Islet precursor cell (in vitro differentiated cells): ENCODE data around the gene PHF19.

Experiments
- DNase-seq: peaks from one replicate; pipeline ENCODE4 v3.0.0-alpha.2; 2018

Gene PHF19

DNA sequence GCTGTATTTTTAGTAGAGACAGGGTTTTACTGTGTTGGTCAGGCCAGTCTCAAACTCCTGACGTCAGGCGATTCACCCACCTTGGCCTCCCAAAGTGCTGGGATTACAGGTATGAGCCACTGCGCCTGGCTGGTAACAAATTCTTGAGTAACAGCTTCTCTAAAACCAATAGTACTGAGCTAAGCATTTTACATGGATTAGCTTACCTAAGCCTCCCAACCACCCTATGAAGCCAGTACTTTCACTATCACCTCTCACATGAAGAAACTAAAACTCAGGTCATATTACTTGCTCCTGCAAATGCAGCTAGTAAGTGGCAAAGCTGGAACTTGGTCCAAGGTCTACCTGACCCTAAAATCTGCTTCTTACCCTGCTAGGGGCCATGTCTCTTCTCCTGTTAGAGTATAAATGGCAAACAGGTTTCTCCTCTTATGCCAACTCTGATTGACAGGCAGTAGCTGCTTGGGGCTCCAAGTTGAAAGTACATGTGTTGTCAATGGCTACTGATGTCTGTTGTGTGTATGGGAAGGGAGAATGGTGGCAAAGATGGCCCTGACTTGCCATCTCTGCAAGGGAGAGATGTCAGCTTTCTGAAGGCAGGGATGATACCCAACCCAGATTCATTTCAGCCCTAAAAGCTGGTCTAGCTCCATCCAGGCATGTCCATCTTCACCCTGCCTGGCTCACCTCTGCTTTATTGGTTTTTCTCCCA lies 4.0 kb downstream of the PHF19 start:
- DNase-seq: no peak

DNA sequence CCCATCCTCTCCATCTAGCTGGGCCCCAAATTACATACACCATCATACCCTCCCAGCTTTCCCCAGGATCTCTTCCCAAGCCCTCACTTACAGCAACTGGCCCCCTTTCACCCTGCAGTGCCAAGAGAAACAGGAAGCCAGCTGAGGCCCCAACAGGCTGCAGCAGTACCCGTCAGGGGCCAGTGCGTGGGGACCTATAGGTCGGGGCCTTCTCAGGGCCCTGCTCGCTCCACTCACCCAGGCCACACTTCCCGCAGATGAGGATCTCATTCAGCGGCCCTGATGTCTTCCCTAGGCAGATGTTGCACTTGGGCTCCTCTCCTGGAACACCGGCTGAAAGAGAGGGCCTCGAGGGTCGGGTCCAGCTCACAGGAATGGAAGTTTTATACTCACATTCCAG lies 6.8 kb downstream of the PHF19 start:
- DNase-seq: no peak

DNA sequence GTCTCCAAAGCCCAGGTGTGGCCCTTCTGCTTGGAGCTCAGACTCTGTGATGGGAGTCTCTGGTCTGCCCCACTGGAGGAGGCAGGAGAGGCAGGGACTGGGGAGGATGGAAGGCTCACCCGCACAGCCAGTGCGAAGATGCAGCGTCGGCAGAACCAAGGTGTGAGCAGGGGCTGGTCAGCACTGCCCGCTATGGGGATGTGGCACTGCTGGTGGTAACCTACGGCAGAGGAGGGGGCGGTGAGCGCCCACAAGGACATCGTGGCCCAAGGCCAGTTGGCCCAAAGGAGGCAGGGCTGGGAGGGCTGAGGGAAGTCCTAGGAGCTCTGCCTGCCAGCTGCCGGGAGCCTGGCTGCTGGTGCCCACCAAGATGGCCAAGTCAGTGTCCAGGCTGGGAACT lies 7.3 kb downstream of the PHF19 start:
- no peak for DNase-seq

DNA sequence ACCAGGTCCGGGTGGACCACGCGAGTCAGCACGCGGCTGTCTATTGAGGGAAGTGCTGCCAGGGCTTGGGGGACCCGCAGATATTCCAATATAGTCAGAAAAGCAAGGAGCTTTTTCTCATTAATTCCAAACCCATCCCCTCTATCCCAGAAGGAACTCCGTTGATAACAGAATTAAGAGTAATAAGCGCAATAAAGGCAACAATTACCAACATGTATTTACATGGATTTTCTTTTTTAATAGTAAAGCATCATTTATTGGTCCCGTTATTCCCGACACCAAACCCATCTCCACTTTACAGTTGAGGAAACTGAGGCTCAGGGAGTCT lies 7.7 kb downstream of the PHF19 start:
- DNase-seq: no peak

DNA sequence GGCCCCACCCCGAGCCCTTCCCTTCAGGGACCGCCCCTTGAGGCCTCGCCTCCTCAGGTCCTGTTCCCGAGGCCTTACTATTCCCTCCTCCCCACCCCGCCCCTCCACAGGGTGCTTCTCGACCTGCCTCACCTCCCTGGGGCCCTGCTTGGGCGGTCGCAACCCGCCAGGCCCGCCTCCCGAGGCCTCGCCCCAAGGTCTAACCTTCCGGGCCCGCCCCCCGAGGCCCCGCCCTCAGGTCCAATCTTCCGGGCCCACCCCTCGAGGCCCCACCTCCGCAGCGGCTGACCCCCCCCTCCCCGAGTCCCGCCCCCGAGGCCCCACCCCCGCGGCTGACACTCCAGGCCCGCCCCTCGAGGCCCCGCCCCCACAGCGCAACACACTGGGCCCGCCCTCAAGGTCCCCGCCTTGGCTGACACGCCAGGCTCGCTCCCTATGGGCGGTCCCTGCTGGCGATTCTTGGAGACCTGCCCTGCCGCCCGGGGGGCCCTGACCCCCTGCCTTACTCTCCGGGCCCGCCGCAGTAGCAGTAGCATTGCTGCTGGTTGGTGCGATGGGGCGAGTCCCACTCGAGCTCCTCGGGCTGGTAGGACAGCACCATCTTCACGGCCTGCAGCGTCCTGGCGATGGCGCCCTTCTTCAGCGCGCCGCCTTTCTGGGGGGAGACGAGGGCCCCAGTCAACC lies 8.2 kb downstream of the PHF19 start:
- DNase-seq: peak; percentile 99

DNA sequence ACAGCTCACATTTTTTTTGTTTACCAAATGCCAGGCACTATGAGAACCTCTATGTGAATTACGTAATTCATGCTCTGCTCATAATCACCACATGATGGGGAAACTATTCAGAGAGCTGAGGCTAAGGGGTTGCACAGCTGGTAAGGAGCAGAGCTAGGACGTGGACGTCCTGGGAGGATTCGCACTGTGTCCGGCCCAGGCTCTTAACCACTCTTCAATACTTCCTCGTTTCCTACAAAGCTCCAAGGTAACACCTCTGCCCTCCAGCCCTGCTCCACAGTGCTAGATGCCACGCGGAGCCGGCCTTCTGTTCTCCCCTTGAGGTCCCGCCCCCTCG lies 8.7 kb downstream of the PHF19 start:
- no peak for DNase-seq

DNA sequence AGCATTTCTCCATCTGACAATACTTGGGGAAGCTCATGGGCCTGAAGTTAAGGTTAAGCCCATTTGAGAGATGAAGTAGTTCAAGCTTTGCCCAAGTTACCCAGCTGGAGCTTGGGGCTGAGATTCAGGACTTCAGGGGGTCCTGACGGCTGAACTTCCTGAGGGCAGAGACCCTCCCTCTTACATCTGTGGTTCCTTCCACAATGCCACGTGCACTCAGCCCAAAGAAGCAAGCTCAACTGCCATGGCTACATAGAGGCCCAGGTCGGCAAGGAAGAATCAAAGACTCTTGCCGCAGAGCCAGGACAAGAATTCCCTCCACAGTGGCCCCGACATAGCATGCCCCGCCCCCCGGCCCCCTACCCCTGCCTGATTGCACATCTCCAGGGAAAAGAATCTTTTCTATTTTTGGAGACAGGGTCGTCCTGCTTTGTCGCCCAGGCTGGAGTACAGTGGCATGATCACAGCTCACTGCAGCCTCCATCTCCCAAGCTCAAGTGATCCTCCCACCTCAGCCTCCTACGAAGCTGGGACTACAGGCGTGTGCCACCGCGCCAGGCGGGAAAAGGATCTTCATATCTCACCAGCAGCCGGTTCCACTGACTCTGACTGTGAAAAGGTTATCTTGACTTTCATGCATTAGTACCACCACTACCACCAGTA lies 9.2 kb downstream of the PHF19 start:
- DNase-seq: no peak

DNA sequence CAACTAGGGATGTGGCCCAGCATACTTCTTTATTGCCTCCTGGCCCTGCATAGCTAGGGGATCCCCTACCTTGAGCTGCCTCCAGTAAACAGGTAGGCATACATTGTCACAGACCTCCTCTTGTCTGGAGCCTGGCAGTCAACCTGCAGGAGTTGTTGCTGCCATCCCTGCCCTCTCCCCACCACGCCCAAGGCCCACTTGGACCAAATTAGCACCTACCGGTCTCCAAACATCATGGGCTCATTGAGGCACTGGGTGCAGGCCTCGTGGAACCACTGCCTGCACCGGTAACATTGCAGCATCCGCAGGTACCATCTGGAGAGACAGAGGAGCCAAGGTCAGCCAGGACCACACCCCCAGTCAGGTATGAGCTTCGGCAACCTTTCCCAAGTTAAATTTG lies 10.3 kb downstream of the PHF19 start:
- no peak for DNase-seq

DNA sequence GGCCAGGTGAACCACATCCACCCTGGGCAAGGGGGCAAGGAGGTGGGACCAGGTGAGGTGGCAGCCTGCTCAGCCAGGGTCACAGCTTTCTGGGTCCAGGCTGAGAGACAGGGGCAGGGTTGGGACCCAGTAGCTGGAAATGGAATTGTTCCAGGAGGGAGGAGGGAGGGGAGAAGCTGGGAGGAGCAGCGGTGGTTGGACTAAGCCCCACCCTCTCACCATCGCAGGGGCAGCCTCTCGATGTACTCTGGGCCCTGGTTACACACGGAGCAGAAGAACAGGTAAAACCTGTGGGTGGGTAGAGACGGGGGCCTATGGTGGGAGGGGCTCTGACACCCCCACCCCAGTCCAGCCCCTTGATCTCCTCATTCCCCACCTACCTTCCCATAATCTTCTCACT lies 11.2 kb downstream of the PHF19 start:
- DNase-seq: no peak

DNA sequence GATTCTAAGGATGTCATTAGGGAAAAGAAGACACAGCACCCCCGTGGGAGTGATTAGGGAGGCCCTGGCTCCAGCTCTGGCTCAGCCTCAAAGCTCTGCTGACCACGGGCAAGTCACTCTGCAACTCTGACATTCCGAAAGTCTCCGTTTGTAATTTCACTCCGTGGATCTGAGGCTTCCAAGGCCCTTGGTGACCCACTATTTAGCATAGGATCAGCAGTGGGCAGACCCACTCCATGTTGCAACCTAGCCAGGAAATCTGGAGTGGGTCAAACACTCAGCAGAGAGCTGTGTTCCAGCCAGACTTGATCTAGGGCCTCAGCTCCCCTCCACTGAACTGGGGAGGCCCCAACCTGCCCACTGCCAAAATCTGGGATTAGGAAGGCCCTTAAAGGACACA lies 11.8 kb downstream of the PHF19 start:
- no peak for DNase-seq

DNA sequence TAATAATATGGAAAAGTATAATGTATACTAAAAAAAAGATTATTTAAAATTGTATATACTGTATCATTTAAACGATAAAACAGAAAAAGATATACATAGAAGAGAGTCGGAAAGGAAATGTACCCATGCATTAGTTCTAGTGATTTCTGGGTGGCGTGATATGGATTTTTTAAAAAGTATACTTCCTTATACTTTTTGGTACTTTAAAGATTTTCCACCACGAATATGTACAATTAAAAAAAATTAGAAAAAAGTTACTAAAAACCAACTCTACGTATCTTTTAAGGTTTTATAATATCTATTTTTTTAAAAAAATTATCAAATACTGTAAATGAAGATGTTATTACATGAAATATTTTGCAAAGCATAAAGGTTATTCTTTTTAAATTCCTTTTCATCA lies 12.3 kb downstream of the PHF19 start:
- no peak for DNase-seq

DNA sequence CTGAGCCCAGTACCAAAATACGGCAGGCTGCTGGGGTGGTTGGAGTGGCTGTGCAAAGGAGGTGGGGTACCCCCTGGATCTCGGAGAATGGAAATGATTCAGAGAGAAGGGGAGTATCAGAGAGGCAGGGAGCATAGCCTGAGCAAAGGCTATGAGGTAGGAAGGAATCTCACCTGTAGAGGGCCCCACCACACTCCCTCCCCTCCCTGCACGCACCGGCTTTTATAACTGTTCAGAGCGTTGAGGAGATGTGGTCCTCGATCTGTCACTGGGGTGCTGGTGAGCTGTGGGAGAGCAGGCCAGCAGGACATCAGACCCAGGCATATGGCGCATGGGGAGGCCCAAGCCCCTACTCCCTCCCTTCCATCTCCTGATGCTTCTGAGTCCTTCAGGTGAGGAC lies 13.2 kb downstream of the PHF19 start:
- DNase-seq: no peak

DNA sequence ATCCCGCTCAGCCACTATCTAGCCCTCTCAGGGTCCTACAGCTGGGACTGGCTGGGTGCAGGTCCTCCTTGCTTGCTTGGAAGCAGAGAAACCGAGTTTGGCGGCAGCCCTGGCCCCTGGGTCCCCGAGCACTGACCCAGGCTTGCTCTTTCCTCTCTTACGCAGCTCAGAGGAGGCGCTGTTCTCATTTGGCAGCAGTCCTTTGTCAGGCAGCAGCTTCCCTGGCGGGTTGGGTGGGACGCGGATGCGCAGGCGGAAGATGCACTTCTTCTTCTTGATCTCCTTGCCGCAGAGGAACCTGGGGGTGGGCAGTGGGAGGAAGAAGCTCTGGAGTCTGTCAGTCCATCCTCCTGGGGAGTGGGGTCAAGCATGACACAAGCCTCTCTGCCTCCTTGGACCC lies 14.5 kb downstream of the PHF19 start:
- DNase-seq: peak; percentile 45

DNA sequence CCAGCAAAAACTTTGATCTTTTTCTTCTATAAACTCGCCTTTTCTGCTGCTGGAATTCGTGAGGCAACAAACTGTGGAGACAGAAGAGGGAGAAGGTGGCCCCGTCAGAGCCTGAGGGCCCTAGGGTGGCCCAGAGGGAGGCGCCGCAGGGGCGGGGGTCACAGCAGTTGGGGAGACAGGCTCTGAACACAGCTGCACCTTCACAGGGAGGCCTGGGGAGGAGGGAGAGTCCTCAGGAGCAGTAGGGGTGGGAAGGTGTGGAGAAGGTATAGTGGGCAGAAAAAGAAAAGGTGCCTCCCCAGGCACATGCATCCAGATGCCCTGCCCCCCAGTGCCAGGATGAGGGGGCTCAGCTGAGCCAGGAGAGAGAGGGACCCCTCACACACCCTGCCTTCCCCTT lies 15.1 kb downstream of the PHF19 start:
- DNase-seq: no peak

DNA sequence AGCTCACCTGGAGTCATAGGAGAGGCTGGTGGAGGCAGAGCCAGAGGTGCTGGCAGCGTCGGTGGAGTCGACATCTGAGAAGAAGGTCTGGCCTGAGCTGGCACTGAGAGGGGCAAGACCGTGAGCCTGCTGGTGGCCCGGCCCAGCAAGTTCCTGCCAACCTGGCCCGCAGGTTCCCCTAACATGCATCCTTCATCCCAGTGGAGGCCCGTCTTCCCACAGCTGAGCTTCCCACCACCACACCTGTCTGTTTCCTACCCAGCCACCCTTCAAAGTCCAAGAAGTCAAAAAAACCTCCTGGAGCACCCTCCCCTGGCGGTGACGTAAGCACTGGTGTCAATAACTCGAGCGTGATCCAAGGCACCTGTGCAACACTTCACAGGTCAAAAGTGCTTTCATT lies 16.9 kb downstream of the PHF19 start:
- DNase-seq: peak; percentile 34

DNA sequence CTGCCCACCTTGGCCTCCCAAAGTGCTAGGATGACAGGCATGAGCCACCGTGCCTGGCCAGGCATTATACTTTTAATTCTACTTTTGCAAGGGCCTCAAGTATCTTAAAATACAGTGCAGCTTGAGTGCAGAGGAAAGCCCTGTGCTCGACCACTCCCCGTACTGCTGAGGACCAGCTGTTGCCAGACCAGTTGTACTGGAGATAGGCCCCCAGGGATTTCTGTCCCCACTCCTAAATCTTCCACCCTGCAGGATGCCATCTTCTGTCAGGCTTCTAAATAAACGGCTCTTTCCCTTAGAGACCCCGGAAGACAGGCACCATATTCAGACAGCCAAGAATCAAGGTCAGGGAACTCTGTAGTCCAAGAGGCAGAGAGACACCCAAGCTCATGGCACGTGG lies 17.6 kb downstream of the PHF19 start:
- DNase-seq: peak; percentile 35

DNA sequence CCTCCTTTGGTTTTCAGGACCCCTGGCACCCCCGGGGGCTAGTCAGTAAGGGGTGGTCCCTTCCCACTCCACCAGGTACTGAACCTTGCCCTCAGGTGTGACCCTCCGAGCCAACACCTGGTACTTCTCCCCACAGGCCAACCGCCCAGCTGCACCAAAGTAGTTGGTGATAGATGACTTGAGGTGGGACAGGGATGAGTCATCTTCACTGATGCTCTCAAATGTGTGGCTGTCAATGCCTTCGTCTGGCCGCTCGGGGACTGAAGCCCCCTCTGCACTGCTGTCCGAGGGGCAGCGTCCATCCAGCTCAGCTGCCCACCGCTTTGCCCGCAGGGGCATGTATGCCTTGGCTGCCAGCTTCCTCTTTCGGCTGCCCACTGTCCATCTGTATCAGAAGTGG lies 19.1 kb downstream of the PHF19 start:
- no peak for DNase-seq

DNA sequence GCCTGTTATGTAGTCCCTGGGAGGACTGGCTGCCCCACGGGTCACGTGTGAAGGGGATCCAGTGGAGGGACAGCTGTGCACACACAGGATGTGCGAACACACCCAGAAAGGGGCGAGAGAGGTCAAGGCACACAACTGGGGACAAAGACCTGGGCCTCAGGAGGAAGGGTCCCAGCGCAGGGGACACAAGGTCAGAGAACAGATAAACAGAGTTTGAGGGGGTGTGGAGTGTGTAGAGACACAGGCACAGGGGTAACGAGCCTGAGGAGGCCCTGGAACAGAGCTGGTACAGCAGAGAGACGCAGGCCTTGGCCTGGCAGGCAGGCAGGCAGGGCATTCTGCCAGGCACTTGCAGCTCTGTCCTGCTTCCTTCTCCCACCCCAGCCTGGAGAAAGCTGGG lies 19.5 kb downstream of the PHF19 start:
- DNase-seq: no peak

DNA sequence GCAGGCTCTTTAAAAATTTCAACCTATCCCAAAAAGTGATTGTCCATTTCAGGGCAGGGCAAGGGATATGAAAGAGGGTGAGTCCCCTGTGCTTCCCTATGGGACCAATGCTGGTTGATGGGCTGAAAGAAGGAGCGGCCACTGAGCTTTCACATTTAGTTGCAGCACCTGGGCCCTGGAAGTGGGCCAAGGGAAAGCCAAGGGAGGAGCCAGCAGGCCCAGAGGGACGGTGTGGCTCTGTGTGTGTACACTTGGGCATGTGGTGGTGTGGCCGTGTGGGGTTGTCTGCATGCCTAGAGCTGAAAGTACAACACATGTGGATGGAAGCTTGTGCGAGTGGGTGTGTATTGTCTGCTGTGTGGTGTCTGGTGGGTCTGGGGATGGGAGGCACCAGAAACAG lies 20.3 kb downstream of the PHF19 start:
- no peak for DNase-seq

DNA sequence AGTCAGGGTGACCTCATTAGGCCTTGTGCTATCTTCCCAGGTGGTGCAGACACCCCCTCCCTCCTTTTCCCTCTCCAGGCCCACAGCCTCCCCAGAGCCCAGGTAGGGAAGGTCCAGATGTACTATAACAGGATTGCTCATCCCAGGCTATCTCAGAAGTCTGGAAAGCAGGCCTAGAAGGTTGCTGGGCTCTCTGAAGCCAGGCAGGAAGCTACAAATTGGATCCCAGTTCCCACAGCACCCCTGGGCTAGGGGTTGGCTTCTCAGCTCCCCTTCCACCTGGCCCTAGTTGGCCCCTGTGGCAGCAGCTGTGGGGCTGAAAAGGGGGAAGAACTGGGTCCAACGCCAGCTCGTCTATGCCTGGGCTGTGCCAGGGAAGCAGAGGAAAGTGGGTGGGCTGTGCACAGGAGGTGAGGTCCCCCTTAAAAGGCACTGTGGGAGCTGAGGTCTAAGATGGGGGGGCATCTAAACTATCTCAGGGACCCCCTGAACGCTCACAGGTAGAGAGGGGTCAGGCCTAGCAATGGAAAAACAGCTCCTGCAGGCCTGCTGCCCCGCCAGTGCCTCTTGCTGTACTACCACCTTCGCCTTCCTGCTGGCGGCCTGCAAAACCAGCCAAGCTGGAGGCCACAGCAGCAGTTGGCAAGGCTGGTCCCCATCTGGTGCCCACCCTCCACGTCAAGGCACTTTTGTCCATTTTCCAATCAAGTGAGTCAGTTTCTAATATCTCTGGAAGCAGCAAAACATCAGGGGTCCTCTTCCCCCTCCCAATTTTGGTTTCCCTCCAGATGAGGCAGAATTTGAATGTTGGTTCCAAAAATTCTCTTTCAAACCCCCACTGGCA lies 20.9 kb downstream of the PHF19 start:
- no peak for DNase-seq

DNA sequence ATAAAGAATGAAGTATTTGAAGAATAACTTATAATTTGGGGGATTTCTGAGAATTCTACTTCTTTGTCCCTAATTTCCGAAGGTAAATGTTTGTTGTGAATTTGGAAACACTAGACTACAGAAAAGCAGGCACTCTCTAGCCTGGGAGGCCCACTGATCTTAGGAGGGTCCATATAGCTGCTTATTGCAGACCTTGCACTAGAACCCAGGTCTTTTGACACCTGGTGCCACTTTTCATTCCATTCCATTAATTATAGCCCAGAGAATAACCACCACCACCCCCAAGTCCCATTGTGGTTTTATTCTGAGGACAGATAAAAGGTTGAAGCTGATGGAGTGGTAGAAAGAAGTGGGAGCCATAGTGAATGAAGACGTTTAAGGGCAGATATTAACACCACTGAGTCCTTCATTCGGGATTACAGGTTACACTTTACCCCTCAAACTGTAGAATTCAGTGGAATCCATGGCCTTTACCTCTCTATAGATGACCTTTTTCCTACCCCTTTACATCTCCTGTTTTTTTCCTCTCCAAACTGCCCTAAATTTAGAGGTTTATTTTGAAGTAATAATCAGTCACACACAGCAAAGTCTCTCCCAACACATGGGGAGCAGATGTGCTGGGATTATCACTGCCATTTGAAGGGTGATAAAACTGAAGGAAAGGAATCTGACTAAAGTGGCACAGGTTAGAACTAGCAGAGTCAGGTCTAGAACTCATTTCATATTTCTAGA lies 22.2 kb downstream of the PHF19 start:
- DNase-seq: no peak

DNA sequence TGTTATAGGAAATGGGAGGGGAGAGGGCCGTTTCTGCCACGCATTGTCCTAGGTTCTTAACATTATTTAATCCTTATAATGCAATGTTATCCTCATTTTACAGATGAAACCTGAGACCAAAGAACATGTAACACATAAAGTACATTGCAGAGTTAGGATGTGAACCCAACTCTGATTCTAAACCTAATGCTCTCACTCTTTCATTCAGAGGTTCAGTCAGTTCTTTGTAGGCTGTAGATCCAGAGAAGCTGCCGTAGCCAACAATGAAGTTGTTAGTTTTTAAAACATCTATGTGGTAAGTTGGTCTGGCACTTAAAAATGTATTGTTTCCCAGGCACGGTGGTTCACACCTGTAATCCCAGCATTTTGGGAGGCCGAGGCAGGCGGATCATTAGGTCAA lies 23.8 kb downstream of the PHF19 start:
- DNase-seq: no peak
